ENCODE data around the gene WDR88. TPM values are rescaled to one million over a fixed set of nuclear protein-coding genes. Genes with fewer than 3 reads are reported as not detected.
A peak's percentile ranks its signal among the peaks of the same experiment; 100 is the strongest.

WDR88 gene
- total and polyA plus RNA-seq, 2 of the 13 experiments (the other 11 are each of a cell fraction or from before 2014, with no cell fraction given), result not detected

GRCh38 chr19:33143897-33144405 lies 12.0 kb downstream of the WDR88 start (continued):
- TF ChIP-seq TP53 (CRISPR knock-in tag; conservative IDR thresholded peaks at IDR 0.05), result no peak
- peak; percentile 62; the same call in 1 of the 2 replicates for TF ChIP-seq ZNF460 (CRISPR knock-in tag; IDR thresholded peaks at IDR 0.05; ENCODE audit: borderline replicate concordance)
- 0 out of 2 replicates have a peak, but pooled peaks have one; percentile 38 for TF ChIP-seq NFKBIZ (CRISPR knock-in tag; IDR thresholded peaks at IDR 0.05)
- no peak for TF ChIP-seq ZNF10 (CRISPR knock-in tag; IDR thresholded peaks at IDR 0.05; ENCODE audit: borderline replicate concordance, low read depth)
- 0 out of 2 replicates have a peak, but pooled peaks have one; percentile 38 for TF ChIP-seq ZNF792 (CRISPR knock-in tag; IDR thresholded peaks at IDR 0.05)
- TF ChIP-seq LCORL (IDR thresholded peaks at IDR 0.05), result no peak
- peak; percentile 46; the same call in 1 of the 2 replicates for TF ChIP-seq LCORL (CRISPR knock-in tag; IDR thresholded peaks at IDR 0.05)
- peak; percentile 69 for TF ChIP-seq ZNF687 (CRISPR knock-in tag; IDR thresholded peaks at IDR 0.05)
- 0 out of 2 replicates have a peak, but pooled peaks have one; percentile 27 for TF ChIP-seq ZNF574 (CRISPR knock-in tag; IDR thresholded peaks at IDR 0.05)
- peak; percentile 41; the same call in 1 of the 2 replicates for TF ChIP-seq TFDP2 (CRISPR knock-in tag; IDR thresholded peaks at IDR 0.05)
- TF ChIP-seq YEATS2 (CRISPR knock-in tag; IDR thresholded peaks at IDR 0.05; ENCODE audit: borderline replicate concordance), result 0 out of 2 replicates have a peak, but pooled peaks have one; percentile 24
- peak; percentile 16 for TF ChIP-seq YY1 (IDR thresholded peaks at IDR 0.05; ENCODE audit: insufficient read depth, insufficient replicate concordance, low read depth, low read length)
- 0 out of 2 replicates have a peak, but pooled peaks have one; percentile 35 for TF ChIP-seq MAZ (IDR thresholded peaks at IDR 0.05; ENCODE audit: borderline replicate concordance, low read depth, low read length)
- no peak for TF ChIP-seq MAZ (CRISPR knock-in tag; IDR thresholded peaks at IDR 0.05; ENCODE audit: low read depth)
- 0 out of 2 replicates have a peak, but pooled peaks have one; percentile 20 for TF ChIP-seq ARID3A (IDR thresholded peaks at IDR 0.05; ENCODE audit: low read depth, low read length)
- TF ChIP-seq ZNF225 (CRISPR knock-in tag; IDR thresholded peaks at IDR 0.05), result 0 out of 2 replicates have a peak, but pooled peaks have one; percentile 40
- TF ChIP-seq KDM3A (CRISPR knock-in tag; IDR thresholded peaks at IDR 0.05; ENCODE audit: low read depth), result peak; percentile 41; the same call in 1 of the 2 replicates
- 0 out of 2 replicates have a peak, but pooled peaks have one; percentile 25 for TF ChIP-seq REPIN1 (CRISPR knock-in tag; IDR thresholded peaks at IDR 0.05; ENCODE audit: borderline replicate concordance, low read depth)
